SU-DHL-6 (cell line): ENCODE results near the gene TARP.

Experiments
- H2AFZ ChIP-seq: fragments of 200-600 bp; sonication (generic); 2 replicates; pipeline ENCODE4 v1.6.1; 2014; ENCODE audit warnings: low read depth, mild to moderate bottlenecking, moderate library complexity, mixed read lengths, antibody characterized with exemption, low read length; ENCODE audit not compliant: severe bottlenecking
- H3F3A ChIP-seq: fragments of 200-600 bp; shearing (Covaris generic); 2 replicates; pipeline ENCODE4 v1.6.0; 2016; ENCODE audit warnings: antibody characterized with exemption, mild to moderate bottlenecking; ENCODE audit not compliant: insufficient read depth
- H3K27ac ChIP-seq: fragments of 200-600 bp; sonication (generic); 2 replicates; pipeline ENCODE4 v1.5.1; 2016; ENCODE audit warnings: low read depth, mild to moderate bottlenecking, low read length, moderate library complexity, mixed read lengths
- H3K27me3 ChIP-seq: fragments of 200-600 bp; sonication (generic), shearing (Covaris generic); 2 replicates; pipeline ENCODE4 v1.6.0; 2014; ENCODE audit warnings: mild to moderate bottlenecking, low read length
- H3K36me3 ChIP-seq: fragments of 200-600 bp; sonication (generic); 2 replicates; pipeline ENCODE4 v1.6.1; 2014; ENCODE audit warnings: mild to moderate bottlenecking, low read length, mixed read lengths
- H3K4me2 ChIP-seq: fragments of 300-600, 200-600 bp; shearing (Covaris generic), sonication (generic); 2 replicates; pipeline ENCODE4 v1.6.0; 2014; ENCODE audit warnings: low read length, low read depth, mild to moderate bottlenecking; ENCODE audit not compliant: poor library complexity, severe bottlenecking
- H3K4me3 ChIP-seq: fragments of 200-600 bp; sonication (generic); 2 replicates; pipeline ENCODE4 v1.5.1; 2014; ENCODE audit warnings: antibody characterized with exemption, low read length, mild to moderate bottlenecking, mixed read lengths; ENCODE audit not compliant: insufficient read depth, poor library complexity, severe bottlenecking
- H3K79me2 ChIP-seq: fragments of 200-600 bp; sonication (generic); 2 replicates; pipeline ENCODE4 v1.6.1; 2014; ENCODE audit warnings: mild to moderate bottlenecking, low read length, moderate library complexity; ENCODE audit not compliant: insufficient read depth
- H3K9ac ChIP-seq: fragments of 200-600 bp; sonication (generic); 2 replicates; pipeline ENCODE4 v1.7.0; 2014; ENCODE audit warnings: mild to moderate bottlenecking, low read length
- H3K9me2 ChIP-seq: fragments of 200-600 bp; sonication (generic); replicated peaks from 2 replicates; pipeline ENCODE4 v1.6.1; 2014; ENCODE audit warnings: low read length; ENCODE audit not compliant: insufficient read depth
- H3K9me3 ChIP-seq: fragments of 200-600 bp; sonication (generic); 2 replicates; pipeline ENCODE4 v1.6.1; 2014; ENCODE audit warnings: low read length, mixed read lengths; ENCODE audit not compliant: insufficient read depth
- H4K20me1 ChIP-seq: fragments of 200-600 bp; sonication (generic); 2 replicates; pipeline ENCODE4 v1.6.1; 2014; ENCODE audit warnings: low read depth, mild to moderate bottlenecking, antibody characterized with exemption, low read length, moderate library complexity, mixed read lengths
- CTCF ChIP-seq: fragments of 200-600 bp; sonication (generic); IDR thresholded peaks from one replicate; pipeline ENCODE4 v1.5.1; 2017; ENCODE audit warnings: antibody characterized with exemption, mild to moderate bottlenecking, low read length, moderate library complexity; ENCODE audit not compliant: insufficient read depth, poor library complexity, severe bottlenecking
- EZH2phosphoT487 ChIP-seq: fragments of 200-600 bp; sonication (generic), shearing (Covaris generic); conservative IDR thresholded peaks from 2 replicates; pipeline ENCODE4 v1.6.1; 2018; ENCODE audit warnings: mild to moderate bottlenecking, antibody characterized with exemption, low read length, moderate library complexity, mixed read lengths

TARP gene

DNA sequence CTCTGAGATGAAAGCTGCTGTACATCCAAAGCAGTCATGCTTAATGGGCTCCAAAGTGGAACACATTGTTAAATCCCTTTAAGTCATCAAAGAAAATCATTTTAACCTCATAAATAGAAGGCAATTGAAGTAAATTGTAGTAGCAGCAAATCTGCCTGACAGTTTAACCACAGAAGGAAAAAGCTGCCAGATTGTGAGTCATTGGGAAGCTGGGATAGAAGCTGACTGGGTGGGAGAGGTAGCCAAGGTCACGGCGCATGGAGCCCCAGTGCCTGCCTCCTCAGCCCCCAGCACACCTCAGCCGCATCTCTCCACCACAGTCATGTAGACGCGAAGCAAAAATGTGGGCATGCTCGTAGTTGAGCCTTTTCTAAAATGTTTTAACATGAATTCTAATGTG, 44.0 kb downstream of the TARP start:
- Histone ChIP-seq H3K4me2 (no peak overlapping the region), H3K27ac (no peak overlapping the region), H3K36me3 (peaks cover 3% of the 10 kb centered on the region; the same call in 1 of the 2 replicates), H3F3A (no peaks in the 10 kb centered on the region), H3K9me2 (no peaks in the 10 kb centered on the region), H3K4me3 (no peak overlapping the region), H3K27me3 (no peaks in the 10 kb centered on the region), H3K9me3 (no peaks in the 10 kb centered on the region), H3K9ac (no peak overlapping the region), H4K20me1 (no peaks in the 10 kb centered on the region), H3K79me2 (no peaks in the 10 kb centered on the region), H2AFZ (no peak overlapping the region)
- TF ChIP-seq CTCF = no peak

DNA sequence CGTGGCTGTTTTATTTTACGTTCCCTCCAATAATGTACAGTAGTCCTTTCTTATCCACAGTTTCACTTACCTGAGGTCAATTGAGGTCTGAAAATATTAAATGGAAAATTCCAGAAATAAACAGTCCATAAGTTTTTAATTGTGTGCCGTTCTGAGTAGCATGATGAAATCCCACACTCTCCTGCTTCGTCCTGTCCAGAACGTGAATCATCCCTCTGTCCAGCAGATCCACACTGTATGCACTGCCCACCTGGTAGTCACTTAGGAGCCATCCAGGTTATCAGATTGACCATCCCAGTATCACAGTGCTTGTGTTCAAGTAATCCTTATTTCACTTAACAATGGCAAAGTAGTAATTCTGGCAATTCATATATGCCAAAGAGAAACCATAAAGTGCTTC, 49.0 kb downstream of the TARP start:
- Histone ChIP-seq H3K4me2 (no peak overlapping the region), H4K20me1 (no peaks in the 10 kb centered on the region), H3K9me2 (no peaks in the 10 kb centered on the region), H3K27ac (no peak overlapping the region), H3K9ac (no peak overlapping the region), H3K4me3 (no peak overlapping the region), H3K9me3 (no peaks in the 10 kb centered on the region), H3K36me3 (peaks cover 7% of the 10 kb centered on the region; the same call in 1 of the 2 replicates), H3K27me3 (no peaks in the 10 kb centered on the region), H2AFZ (no peak overlapping the region), H3K79me2 (no peaks in the 10 kb centered on the region), H3F3A (no peaks in the 10 kb centered on the region)
- TF ChIP-seq EZH2phosphoT487 (no peak), CTCF (no peak)

- H2AFZ ChIP-seq = no peak overlapping the region
- no peaks in the 10 kb centered on the region for H3K79me2 ChIP-seq
- no peaks in the 10 kb centered on the region for H3K9me2 ChIP-seq
- 0 out of 2 replicates have a peak, but pooled peaks cover 4% of the 10 kb centered on the region for H3K36me3 ChIP-seq
- no peaks in the 10 kb centered on the region for H3K9me3 ChIP-seq
- no peak overlapping the region for H3K27ac ChIP-seq
- no peaks in the 10 kb centered on the region for H3K27me3 ChIP-seq
- TF ChIP-seq EZH2phosphoT487 (no peak), CTCF (no peak)
- H3K9ac ChIP-seq = no peak overlapping the region
- no peak overlapping the region for H3K4me3 ChIP-seq
- no peaks in the 10 kb centered on the region for H3F3A ChIP-seq
- H4K20me1 ChIP-seq = no peaks in the 10 kb centered on the region
- no peak overlapping the region for H3K4me2 ChIP-seq
Observed at GRCh38 chr7:38223306-38223705, 50.1 kb downstream of the TARP start.
